Neuron (in vitro differentiated cells): Measurements from ENCODE around the gene VIM.

Experiments
- H2AFZ ChIP-seq: one replicate; pipeline ENCODE4 v1.6.1; 2013; ENCODE audit warnings: low read depth, mild to moderate bottlenecking, inconsistent platforms, low read length, moderate library complexity
- H3K27me3 ChIP-seq: one replicate; pipeline ENCODE4 v1.6.1; 2013; ENCODE audit warnings: low read length; ENCODE audit not compliant: insufficient read depth
- H3K36me3 ChIP-seq: one replicate; pipeline ENCODE4 v1.6.1; 2013; ENCODE audit warnings: low read length; ENCODE audit not compliant: insufficient read depth
- H3K4me1 ChIP-seq: one replicate; pipeline ENCODE4 v1.6.1; 2013; ENCODE audit warnings: low read length; ENCODE audit not compliant: insufficient read depth
- H3K4me3 ChIP-seq: 2 replicates; pipeline ENCODE4 v1.5.1; 2013; ENCODE audit warnings: mild to moderate bottlenecking, low read length, moderate library complexity
- H3K9me3 ChIP-seq: one replicate; pipeline ENCODE4 v1.6.1; 2013; ENCODE audit warnings: low read length

The VIM gene

GRCh38 chr10:17227367-17228090 lies 512 bp upstream of the VIM start:
- H3K4me1 ChIP-seq, result peaks cover 24% of the 10 kb centered on the region
- no peaks in the 10 kb centered on the region for H3K27me3 ChIP-seq
- H2AFZ ChIP-seq, result peak overlapping the region; percentile 57
- H3K36me3 ChIP-seq, result peaks cover 24% of the 10 kb centered on the region
- peak overlapping the region; percentile 97 for H3K4me3 ChIP-seq
- H3K9me3 ChIP-seq, result no peaks in the 10 kb centered on the region

GRCh38 chr10:17229016-17229716 lies 1.1 kb downstream of the VIM start:
- H3K4me1 ChIP-seq, result peaks cover 38% of the 10 kb centered on the region
- peaks cover 38% of the 10 kb centered on the region for H3K36me3 ChIP-seq
- H3K4me3 ChIP-seq, result peak overlapping the region; percentile 97
- H3K27me3 ChIP-seq, result no peaks in the 10 kb centered on the region
- no peak overlapping the region for H2AFZ ChIP-seq
- no peaks in the 10 kb centered on the region for H3K9me3 ChIP-seq

- H3K27me3 ChIP-seq, result no peaks in the 10 kb centered on the region
- peaks cover 42% of the 10 kb centered on the region for H3K4me1 ChIP-seq
- H2AFZ ChIP-seq, result no peak overlapping the region
- peaks cover 43% of the 10 kb centered on the region for H3K36me3 ChIP-seq
- H3K9me3 ChIP-seq, result no peaks in the 10 kb centered on the region
- peak overlapping the region; percentile 97 for H3K4me3 ChIP-seq
Observed at GRCh38 chr10:17229717-17229966, 1.6 kb downstream of the VIM start.

- Histone ChIP-seq H3K27me3 (no peaks in the 10 kb centered on the region), H2AFZ (no peak overlapping the region), H3K9me3 (no peaks in the 10 kb centered on the region), H3K4me3 (peak overlapping the region; percentile 97), H3K36me3 (peaks cover 47% of the 10 kb centered on the region), H3K4me1 (peaks cover 47% of the 10 kb centered on the region)
Observed at GRCh38 chr10:17229967-17230682, 2.1 kb downstream of the VIM start.

- Histone ChIP-seq H2AFZ (no peak overlapping the region), H3K4me3 (peak overlapping the region; percentile 97), H3K36me3 (peaks cover 64% of the 10 kb centered on the region), H3K4me1 (peaks cover 52% of the 10 kb centered on the region), H3K9me3 (no peaks in the 10 kb centered on the region), H3K27me3 (no peaks in the 10 kb centered on the region)
Observed at GRCh38 chr10:17231788-17232187, 3.7 kb downstream of the VIM start.

GRCh38 chr10:17232276-17232960 lies 4.4 kb downstream of the VIM start:
- Histone ChIP-seq H2AFZ (no peak overlapping the region), H3K27me3 (no peaks in the 10 kb centered on the region), H3K4me1 (peaks cover 47% of the 10 kb centered on the region), H3K36me3 (peaks cover 70% of the 10 kb centered on the region), H3K4me3 (peak overlapping the region; percentile 97), H3K9me3 (no peaks in the 10 kb centered on the region)

GRCh38 chr10:17233286-17233991 lies 5.4 kb downstream of the VIM start:
- Histone ChIP-seq H3K4me1 (peaks cover 50% of the 10 kb centered on the region), H3K36me3 (peaks cover 76% of the 10 kb centered on the region), H3K27me3 (no peaks in the 10 kb centered on the region), H2AFZ (no peak overlapping the region), H3K9me3 (no peaks in the 10 kb centered on the region), H3K4me3 (peak overlapping the region; percentile 97)

GRCh38 chr10:17234431-17234945 lies 6.4 kb downstream of the VIM start:
- peaks cover 51% of the 10 kb centered on the region for H3K4me1 ChIP-seq
- H3K9me3 ChIP-seq, result no peaks in the 10 kb centered on the region
- H3K4me3 ChIP-seq, result peak overlapping the region; percentile 15
- H3K27me3 ChIP-seq, result no peaks in the 10 kb centered on the region
- H3K36me3 ChIP-seq, result peaks cover 74% of the 10 kb centered on the region
- no peak overlapping the region for H2AFZ ChIP-seq

- H3K9me3 ChIP-seq, result no peaks in the 10 kb centered on the region
- no peaks in the 10 kb centered on the region for H3K27me3 ChIP-seq
- peaks cover 68% of the 10 kb centered on the region for H3K36me3 ChIP-seq
- H3K4me1 ChIP-seq, result peaks cover 51% of the 10 kb centered on the region
- H3K4me3 ChIP-seq, result peak overlapping the region; percentile 15
- no peak overlapping the region for H2AFZ ChIP-seq
Observed at GRCh38 chr10:17235136-17235535, 7.1 kb downstream of the VIM start.

- Histone ChIP-seq H3K4me1 (peaks cover 51% of the 10 kb centered on the region), H3K9me3 (no peaks in the 10 kb centered on the region), H2AFZ (no peak overlapping the region), H3K4me3 (no peak overlapping the region), H3K27me3 (no peaks in the 10 kb centered on the region), H3K36me3 (peaks cover 61% of the 10 kb centered on the region)
Observed at GRCh38 chr10:17236468-17237148, 8.6 kb downstream of the VIM start.

GRCh38 chr10:17237149-17237527 lies 9.1 kb downstream of the VIM start:
- no peak overlapping the region for H3K4me3 ChIP-seq
- H3K4me1 ChIP-seq, result peaks cover 47% of the 10 kb centered on the region
- no peaks in the 10 kb centered on the region for H3K27me3 ChIP-seq
- H3K36me3 ChIP-seq, result peaks cover 56% of the 10 kb centered on the region
- no peaks in the 10 kb centered on the region for H3K9me3 ChIP-seq
- no peak overlapping the region for H2AFZ ChIP-seq

GRCh38 chr10:17237915-17238444 lies 9.9 kb downstream of the VIM start:
- Histone ChIP-seq H3K36me3 (peaks cover 48% of the 10 kb centered on the region), H3K27me3 (no peaks in the 10 kb centered on the region), H3K9me3 (no peaks in the 10 kb centered on the region), H3K4me1 (peaks cover 38% of the 10 kb centered on the region), H3K4me3 (no peak overlapping the region), H2AFZ (no peak overlapping the region)
